Mucosa of descending colon (tissue), 3 donors: ENCODE measurements around the gene RBM23. TPM values are rescaled to one million over a fixed set of nuclear protein-coding genes. Genes with fewer than 3 reads are reported as not detected.
"Not testable (repeated sequence)": the region's sequence is repeated elsewhere in the genome, so short reads cannot be mapped to it uniquely, and the experiment has no call there.

Experiments
- ATAC-seq: fragments of 200-7000 bp; cut with Tn5 transposase; one replicate; pipeline ENCODE4 v1.9.1; 2020; ENCODE audit warnings: mild to moderate bottlenecking, moderate library complexity
- DNase-seq, 3 donors: peaks; one replicate each; pipeline ENCODE4 v3.0.0-alpha.2; 2020
- H3K36me3 ChIP-seq: fragments of 200-600 bp; one replicate; pipeline ENCODE4 v1.8.0; 2021; ENCODE audit warnings: low read depth, mild to moderate bottlenecking
- H3K4me1 ChIP-seq: fragments of 200-600 bp; one replicate; pipeline ENCODE4 v1.8.0; 2021; ENCODE audit warnings: low read depth, mild to moderate bottlenecking
- H3K4me3 ChIP-seq: fragments of 200-600 bp; one replicate; pipeline ENCODE4 v1.8.0; 2021; ENCODE audit warnings: mild to moderate bottlenecking
- H3K9me3 ChIP-seq: fragments of 200-600 bp; one replicate; pipeline ENCODE4 v1.8.0; 2021; ENCODE audit warnings: mild to moderate bottlenecking
- CTCF ChIP-seq: fragments of 200-600 bp; IDR thresholded peaks from one replicate; pipeline ENCODE4 v1.8.0; 2022; ENCODE audit warnings: antibody characterized with exemption, mild to moderate bottlenecking
- intact Hi-C, 2 donors: fragments of 100-400 bp; cut with DNase I in 1 of 2; cut with micrococcal nuclease in 1 of 2; formaldehyde crosslinking; loops; one replicate each; pipeline versions ENCODE4 v1.11.0 to v1.11.1; 2022; cut with DNase I, micrococcal nuclease
- total RNA-seq, 3 donors: library from RNA; stranded (reverse); fragmentation: NEBNext Ultra II Directional in 2 of 3; extraction: Animal tissue kit (Norgen Biotek cat#: 25700) in 2 of 3; gene quantifications; one replicate each; pipeline versions ENCODE4 v1.2.1 to v1.2.4, GENCODE V29; 2021 to 2023
- donor health status: DM: no; HTN: no; CAD: no; lungs with moderate emphysema.
- donor health status: DM: no; HTN: no; CAD: no.
- donor health status: DM: no; HTN: yes; CAD: no.

RBM23 gene
- total RNA-seq, 3 donors from 2014 or later = 74.1 to 97.9 (median 75.3) TPM

GRCh38 chr14:22923746-22924145 is 4.8 kb upstream of the RBM23 start:
- no peak for TF ChIP-seq CTCF
- H3K36me3 ChIP-seq = no peaks in the 10 kb centered on the region
- no peak overlapping the region for H3K4me3 ChIP-seq
- H3K9me3 ChIP-seq = no peaks in the 10 kb centered on the region
- DNase-seq = no peak
- intact Hi-C loops = no loop called here
- ATAC-seq = no peak
- H3K4me1 ChIP-seq = peaks cover 27% of the 10 kb centered on the region

- ATAC-seq (no peak), DNase-seq (no peak)
- Histone ChIP-seq H3K36me3 (no peaks in the 10 kb centered on the region), H3K9me3 (no peaks in the 10 kb centered on the region), H3K4me3 (no peak overlapping the region), H3K4me1 (peaks cover 25% of the 10 kb centered on the region)
- TF ChIP-seq CTCF = no peak
- intact Hi-C loops = no loop called here
Measured at GRCh38 chr14:22922294-22922693, 3.3 kb upstream of the RBM23 start.

GRCh38 chr14:22920697-22921096 is 1.7 kb upstream of the RBM23 start:
- Histone ChIP-seq H3K36me3 (no peaks in the 10 kb centered on the region), H3K4me1 (peaks cover 33% of the 10 kb centered on the region), H3K4me3 (no peak overlapping the region), H3K9me3 (no peaks in the 10 kb centered on the region)
- TF ChIP-seq CTCF = no peak
- intact Hi-C loops = no loop called here
- no peak for ATAC-seq
- DNase-seq = no peak

GRCh38 chr14:22919601-22919921 is 612 bp upstream of the RBM23 start:
- DNase-seq = no peak
- intact Hi-C loops = no loop called here
- peaks cover 32% of the 10 kb centered on the region for H3K4me1 ChIP-seq
- no peak for ATAC-seq
- no peaks in the 10 kb centered on the region for H3K9me3 ChIP-seq
- no peak for TF ChIP-seq CTCF
- no peaks in the 10 kb centered on the region for H3K36me3 ChIP-seq
- no peak overlapping the region for H3K4me3 ChIP-seq

GRCh38 chr14:22915886-22916521 is 2.9 kb downstream of the RBM23 start:
- no peaks in the 10 kb centered on the region for H3K9me3 ChIP-seq
- no peak overlapping the region for H3K4me3 ChIP-seq
- ATAC-seq (no peak), DNase-seq (no peak)
- intact Hi-C loops = no loop called here
- peaks cover 32% of the 10 kb centered on the region for H3K4me1 ChIP-seq
- no peaks in the 10 kb centered on the region for H3K36me3 ChIP-seq
- TF ChIP-seq CTCF = no peak

- H3K4me3 ChIP-seq, DNase-seq, ATAC-seq, intact Hi-C loops, H3K9me3 ChIP-seq, H3K36me3 ChIP-seq: not testable (repeated sequence)
- H3K4me1 ChIP-seq = peaks cover 29% of the 10 kb centered on the region
Measured at GRCh38 chr14:22914836-22915235, 4.1 kb downstream of the RBM23 start.
